ENCODE data around the gene MICAL1.

The MICAL1 gene, protein sequence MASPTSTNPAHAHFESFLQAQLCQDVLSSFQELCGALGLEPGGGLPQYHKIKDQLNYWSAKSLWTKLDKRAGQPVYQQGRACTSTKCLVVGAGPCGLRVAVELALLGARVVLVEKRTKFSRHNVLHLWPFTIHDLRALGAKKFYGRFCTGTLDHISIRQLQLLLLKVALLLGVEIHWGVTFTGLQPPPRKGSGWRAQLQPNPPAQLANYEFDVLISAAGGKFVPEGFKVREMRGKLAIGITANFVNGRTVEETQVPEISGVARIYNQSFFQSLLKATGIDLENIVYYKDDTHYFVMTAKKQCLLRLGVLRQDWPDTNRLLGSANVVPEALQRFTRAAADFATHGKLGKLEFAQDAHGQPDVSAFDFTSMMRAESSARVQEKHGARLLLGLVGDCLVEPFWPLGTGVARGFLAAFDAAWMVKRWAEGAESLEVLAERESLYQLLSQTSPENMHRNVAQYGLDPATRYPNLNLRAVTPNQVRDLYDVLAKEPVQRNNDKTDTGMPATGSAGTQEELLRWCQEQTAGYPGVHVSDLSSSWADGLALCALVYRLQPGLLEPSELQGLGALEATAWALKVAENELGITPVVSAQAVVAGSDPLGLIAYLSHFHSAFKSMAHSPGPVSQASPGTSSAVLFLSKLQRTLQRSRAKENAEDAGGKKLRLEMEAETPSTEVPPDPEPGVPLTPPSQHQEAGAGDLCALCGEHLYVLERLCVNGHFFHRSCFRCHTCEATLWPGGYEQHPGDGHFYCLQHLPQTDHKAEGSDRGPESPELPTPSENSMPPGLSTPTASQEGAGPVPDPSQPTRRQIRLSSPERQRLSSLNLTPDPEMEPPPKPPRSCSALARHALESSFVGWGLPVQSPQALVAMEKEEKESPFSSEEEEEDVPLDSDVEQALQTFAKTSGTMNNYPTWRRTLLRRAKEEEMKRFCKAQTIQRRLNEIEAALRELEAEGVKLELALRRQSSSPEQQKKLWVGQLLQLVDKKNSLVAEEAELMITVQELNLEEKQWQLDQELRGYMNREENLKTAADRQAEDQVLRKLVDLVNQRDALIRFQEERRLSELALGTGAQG

DNA sequence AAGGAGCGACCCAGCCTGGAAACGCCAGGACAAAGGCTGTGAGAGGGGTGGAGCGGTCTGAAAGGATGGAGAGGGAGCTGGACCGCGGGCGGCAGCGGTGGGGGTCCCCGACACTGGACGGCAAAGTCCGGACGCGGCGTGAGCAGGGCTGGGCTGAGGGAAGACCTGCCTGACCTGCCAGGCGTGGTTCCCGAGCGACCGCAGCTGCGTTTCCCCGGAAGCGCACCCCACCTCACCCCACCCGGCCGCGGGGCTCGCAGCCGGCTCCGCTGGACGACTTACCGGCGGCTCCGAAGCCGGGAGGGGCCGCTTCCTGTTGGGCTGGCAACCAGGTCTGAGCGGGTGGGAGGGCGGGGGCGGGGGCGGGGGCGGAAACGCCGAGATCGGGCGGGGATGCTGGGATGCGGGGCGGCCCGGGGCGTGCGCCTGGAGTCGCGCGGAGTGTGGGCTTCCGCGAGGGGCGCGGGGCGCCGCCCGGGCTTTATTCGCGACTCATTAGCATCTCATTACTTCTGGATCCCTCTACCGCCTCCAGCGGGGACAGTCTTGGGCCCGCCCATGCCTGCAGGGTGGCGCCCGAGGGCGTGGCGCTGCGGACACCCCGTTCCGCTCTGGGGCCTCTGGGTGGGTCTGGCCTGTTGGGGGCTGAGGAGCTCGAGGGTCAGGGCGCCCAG lies at the start of gene MICAL1:
Gene MICAL1 (minus strand): TSS at position 336 of the 674 bp plus-strand sequence. CDS start 1,576 bp downstream, outside the sequence.
- peak within 1 kb of the TSS; percentile 63 for H3K27ac ChIP-seq
- H3K4me3 ChIP-seq (ENCODE audit: low read depth, low read length): peak within 1 kb of the TSS; percentile 90
- DNase-seq: peak; percentile 81

DNA sequence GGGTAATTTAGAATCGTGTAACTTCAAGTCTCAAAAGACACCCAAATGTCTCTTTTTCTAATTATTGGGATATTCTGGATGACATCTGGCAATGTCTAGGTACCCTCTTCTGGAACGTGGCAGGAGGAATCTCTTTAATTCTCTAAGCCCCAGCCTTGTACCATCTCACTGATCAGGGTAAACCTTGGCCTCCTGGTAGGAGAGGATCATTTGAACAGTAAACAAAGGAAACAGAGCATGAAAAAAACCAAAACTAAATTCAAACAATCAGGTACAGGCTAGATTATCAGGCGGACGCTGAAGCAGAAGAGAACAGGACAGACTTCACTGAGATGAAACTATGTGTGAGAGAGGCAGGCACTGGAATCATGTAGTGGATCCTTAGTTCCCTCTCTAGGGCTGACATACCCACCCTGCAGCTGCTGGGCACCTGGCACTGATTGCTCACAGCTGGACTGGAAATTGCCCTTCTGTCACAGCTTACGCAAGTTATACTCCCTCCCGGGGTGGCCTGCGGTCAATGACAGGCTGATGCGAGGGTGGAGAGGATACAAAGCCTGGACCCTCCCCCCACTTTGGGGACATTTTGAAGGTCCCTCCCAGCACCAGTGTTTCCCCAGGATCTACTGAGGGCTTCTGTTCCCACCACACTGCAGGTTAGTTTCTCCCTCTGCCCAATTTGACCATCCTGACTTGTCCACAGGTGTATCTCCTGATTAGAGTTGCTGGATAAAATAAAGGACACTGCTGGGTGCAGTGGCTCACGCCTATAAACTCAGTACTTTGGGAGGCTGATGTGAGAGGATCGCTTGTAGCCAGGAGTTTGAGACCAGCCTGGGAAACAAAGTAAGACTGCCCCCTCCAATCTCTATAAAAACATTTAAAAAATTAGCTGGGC lies 48.0 kb upstream of the MICAL1 start:
- H3K36me3 ChIP-seq: no peaks in the 10 kb centered on the region
- no peak for DNase-seq
- H3K27me3 ChIP-seq (ENCODE audit: insufficient read depth, low read depth, severe bottlenecking): no peaks in the 10 kb centered on the region
- no peaks in the 10 kb centered on the region for H3K9me3 ChIP-seq (ENCODE audit: severe bottlenecking)
- TF ChIP-seq, protein P1, sequence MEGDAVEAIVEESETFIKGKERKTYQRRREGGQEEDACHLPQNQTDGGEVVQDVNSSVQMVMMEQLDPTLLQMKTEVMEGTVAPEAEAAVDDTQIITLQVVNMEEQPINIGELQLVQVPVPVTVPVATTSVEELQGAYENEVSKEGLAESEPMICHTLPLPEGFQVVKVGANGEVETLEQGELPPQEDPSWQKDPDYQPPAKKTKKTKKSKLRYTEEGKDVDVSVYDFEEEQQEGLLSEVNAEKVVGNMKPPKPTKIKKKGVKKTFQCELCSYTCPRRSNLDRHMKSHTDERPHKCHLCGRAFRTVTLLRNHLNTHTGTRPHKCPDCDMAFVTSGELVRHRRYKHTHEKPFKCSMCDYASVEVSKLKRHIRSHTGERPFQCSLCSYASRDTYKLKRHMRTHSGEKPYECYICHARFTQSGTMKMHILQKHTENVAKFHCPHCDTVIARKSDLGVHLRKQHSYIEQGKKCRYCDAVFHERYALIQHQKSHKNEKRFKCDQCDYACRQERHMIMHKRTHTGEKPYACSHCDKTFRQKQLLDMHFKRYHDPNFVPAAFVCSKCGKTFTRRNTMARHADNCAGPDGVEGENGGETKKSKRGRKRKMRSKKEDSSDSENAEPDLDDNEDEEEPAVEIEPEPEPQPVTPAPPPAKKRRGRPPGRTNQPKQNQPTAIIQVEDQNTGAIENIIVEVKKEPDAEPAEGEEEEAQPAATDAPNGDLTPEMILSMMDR (IDR thresholded peaks at IDR 0.05; ENCODE audit: low read depth, low read length): no peak
- no peak overlapping the region for H3K4me3 ChIP-seq (ENCODE audit: low read depth, low read length)
- H3K27ac ChIP-seq: no peak overlapping the region

More for the DNA sequence above, at the start of gene MICAL1:
- TF ChIP-seq, protein P1 (IDR thresholded peaks at IDR 0.05; ENCODE audit: low read depth, low read length): peak; percentile 36
- H3K36me3 ChIP-seq: no peaks in the 10 kb centered on the region
- no peaks in the 10 kb centered on the region for H3K9me3 ChIP-seq (ENCODE audit: severe bottlenecking)
- no peaks in the 10 kb centered on the region for H3K27me3 ChIP-seq (ENCODE audit: insufficient read depth, low read depth, severe bottlenecking)

DNA sequence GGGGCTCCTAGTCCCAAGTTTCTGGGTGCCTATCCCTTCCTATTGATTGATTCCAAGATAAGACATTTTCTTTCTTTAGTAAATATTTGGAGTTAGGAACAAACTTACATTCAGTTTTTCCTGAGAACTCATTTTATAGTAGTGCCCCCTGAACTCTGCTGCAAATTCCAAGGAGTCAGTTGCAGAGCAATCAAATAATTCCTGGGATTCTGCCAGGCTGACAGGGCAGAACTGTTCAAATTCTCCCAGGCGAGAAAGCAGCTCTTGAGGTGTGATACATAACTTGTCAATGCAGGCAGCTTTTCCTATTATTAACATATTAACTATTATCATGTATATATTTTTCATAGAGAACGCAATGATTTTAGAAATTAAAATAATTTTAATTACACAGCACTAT lies 43.4 kb upstream of the MICAL1 start:
- Histone ChIP-seq H3K27me3 (ENCODE audit: insufficient read depth, low read depth, severe bottlenecking) (no peaks in the 10 kb centered on the region), H3K9me3 (ENCODE audit: severe bottlenecking) (no peaks in the 10 kb centered on the region), H3K36me3 (no peaks in the 10 kb centered on the region), H3K27ac (no peak overlapping the region), H3K4me3 (ENCODE audit: low read depth, low read length) (no peak overlapping the region)
- DNase-seq: no peak
- TF ChIP-seq, protein P1 (IDR thresholded peaks at IDR 0.05; ENCODE audit: low read depth, low read length): no peak

DNA sequence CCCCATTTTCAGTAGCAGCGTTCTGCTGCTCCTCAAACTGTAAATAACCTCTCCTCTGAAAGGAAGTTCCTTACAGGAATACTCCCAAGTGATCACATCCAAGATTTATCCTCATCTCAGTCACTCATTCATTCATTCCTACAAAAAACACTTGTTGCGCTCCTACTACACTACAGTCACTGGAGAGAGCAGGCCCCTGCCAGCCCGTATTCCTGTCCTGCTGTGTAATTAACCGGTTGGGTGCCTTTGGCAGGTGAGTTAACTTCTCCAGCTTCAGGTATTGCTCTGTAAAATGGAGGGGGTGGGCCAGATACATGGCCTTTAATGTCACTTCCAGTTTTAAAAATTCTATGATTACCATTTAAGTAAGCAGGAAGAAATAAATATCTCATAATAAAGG lies 42.5 kb upstream of the MICAL1 start:
- DNase-seq: no peak
- Histone ChIP-seq H3K9me3 (ENCODE audit: severe bottlenecking) (no peaks in the 10 kb centered on the region), H3K4me3 (ENCODE audit: low read depth, low read length) (no peak overlapping the region), H3K36me3 (no peaks in the 10 kb centered on the region), H3K27ac (no peak overlapping the region), H3K27me3 (ENCODE audit: insufficient read depth, low read depth, severe bottlenecking) (no peaks in the 10 kb centered on the region)
- TF ChIP-seq, protein P1 (IDR thresholded peaks at IDR 0.05; ENCODE audit: low read depth, low read length): no peak
